ENCODE data around the gene CD300LF.

CD300LF gene

DNA sequence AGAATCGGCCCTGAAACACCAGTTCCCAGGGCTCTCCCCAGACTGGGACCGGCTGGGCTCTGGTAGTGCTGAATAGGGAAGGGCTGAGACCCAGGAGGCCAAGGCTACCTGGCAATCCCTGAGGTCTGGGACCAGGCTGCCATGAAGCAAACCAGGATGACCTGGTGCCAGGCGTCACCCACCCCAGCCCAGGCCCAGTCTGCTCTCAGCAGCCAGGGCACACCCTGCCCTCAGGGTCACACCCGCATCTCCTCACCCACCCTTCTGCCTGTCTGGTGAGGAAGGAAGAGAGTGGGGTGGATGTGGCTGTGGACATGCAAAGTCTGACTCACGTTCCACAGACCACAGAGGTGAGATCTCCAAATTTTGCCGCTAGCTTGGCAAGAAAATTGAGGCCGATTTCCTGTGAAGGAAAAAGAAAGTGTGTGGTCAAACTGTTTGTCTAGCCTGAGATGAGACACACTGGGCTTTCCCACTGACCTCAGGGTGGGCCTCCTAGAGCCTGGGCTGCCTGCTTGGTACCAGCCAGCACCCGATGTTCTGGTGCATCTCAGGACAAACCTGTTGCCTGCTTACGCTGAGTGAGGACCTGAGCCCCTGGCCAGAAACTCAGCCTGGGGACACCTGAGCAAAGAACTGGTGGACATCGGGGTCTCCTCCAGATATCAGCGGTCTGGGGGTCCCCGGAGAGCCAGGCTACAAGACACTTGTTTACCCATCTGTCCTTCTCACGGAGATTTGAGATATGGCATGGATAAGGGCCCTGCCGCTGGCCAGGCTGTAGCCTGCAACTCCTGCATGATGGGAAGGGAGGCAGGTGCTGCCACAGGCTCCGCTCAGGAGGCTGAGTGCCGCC lies 18.0 kb upstream of the CD300LF start:
- H3K36me3 ChIP-seq (ENCODE audit: low read length): no peaks in the 10 kb centered on the region
- H3K9me3 ChIP-seq (ENCODE audit: insufficient read depth, low read length): peaks cover 11% of the 10 kb centered on the region; the same call in 1 of the 2 replicates
- no peaks in the 10 kb centered on the region for H3K9me2 ChIP-seq (replicated peaks; ENCODE audit: insufficient read depth, low read length)
- H3F3A ChIP-seq (ENCODE audit: insufficient read depth): no peaks in the 10 kb centered on the region
- H3K4me3 ChIP-seq (ENCODE audit: insufficient read depth, low read length, poor library complexity, severe bottlenecking): no peak overlapping the region
- no peaks in the 10 kb centered on the region for H4K20me1 ChIP-seq (ENCODE audit: low read depth, low read length)
- H3K79me2 ChIP-seq (ENCODE audit: insufficient read depth, low read length): no peaks in the 10 kb centered on the region
- H3K27me3 ChIP-seq (ENCODE audit: low read length): no peaks in the 10 kb centered on the region
- no peak overlapping the region for H3K4me2 ChIP-seq (ENCODE audit: low read depth, low read length, poor library complexity, severe bottlenecking)
- no peak overlapping the region for H3K9ac ChIP-seq (ENCODE audit: low read length)
- no peak overlapping the region for H3K27ac ChIP-seq (ENCODE audit: low read depth, low read length)
- no peak overlapping the region for H2AFZ ChIP-seq (ENCODE audit: low read depth, low read length, severe bottlenecking)
- TF ChIP-seq EZH2phosphoT487 (conservative IDR thresholded peaks at IDR 0.05; ENCODE audit: low read length): no peak
- TF ChIP-seq, protein P1, sequence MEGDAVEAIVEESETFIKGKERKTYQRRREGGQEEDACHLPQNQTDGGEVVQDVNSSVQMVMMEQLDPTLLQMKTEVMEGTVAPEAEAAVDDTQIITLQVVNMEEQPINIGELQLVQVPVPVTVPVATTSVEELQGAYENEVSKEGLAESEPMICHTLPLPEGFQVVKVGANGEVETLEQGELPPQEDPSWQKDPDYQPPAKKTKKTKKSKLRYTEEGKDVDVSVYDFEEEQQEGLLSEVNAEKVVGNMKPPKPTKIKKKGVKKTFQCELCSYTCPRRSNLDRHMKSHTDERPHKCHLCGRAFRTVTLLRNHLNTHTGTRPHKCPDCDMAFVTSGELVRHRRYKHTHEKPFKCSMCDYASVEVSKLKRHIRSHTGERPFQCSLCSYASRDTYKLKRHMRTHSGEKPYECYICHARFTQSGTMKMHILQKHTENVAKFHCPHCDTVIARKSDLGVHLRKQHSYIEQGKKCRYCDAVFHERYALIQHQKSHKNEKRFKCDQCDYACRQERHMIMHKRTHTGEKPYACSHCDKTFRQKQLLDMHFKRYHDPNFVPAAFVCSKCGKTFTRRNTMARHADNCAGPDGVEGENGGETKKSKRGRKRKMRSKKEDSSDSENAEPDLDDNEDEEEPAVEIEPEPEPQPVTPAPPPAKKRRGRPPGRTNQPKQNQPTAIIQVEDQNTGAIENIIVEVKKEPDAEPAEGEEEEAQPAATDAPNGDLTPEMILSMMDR (IDR thresholded peaks at IDR 0.05; ENCODE audit: insufficient read depth, low read length, poor library complexity, severe bottlenecking): no peak

DNA sequence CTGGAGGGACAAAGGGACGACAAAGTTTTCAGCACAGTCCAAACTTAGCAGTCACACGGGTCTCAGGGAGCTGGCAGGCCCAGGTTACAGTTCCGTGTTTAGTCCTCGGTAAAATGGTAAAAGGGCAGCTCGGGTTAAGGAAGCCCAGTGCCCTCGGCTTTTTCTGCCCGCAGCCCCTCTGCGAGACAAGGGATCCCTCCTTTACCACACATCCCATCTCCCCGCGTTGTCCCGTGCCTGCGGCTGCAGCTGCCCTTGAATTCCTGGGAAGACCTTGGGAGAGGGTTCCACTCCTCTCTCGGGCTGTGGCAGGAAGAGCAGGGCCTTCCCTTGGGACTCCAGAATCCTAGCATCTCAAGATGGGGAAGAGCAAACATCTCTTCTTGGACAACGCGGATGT lies 17.1 kb upstream of the CD300LF start:
- H3K79me2 ChIP-seq (ENCODE audit: insufficient read depth, low read length): no peaks in the 10 kb centered on the region

DNA sequence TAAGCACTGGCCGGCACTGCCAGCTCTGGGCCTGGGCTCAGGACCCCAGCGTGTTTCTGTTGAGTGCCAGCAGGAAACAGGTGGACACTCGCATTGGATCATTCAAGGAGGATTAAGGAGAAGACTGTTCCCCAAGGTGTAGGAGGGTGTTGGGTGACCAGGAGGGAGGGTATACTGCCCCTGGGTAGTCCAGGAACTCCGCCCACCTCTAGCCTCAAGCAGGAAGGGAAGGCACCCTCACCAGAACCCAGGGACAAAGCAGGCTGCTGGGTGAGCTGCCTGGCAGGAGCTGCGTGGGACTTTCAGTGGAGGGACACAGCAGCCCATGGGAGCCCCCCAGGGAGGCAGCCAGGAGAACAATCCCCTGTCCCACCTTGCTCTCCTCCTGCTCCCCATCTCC lies 16.6 kb upstream of the CD300LF start:
- H2AFZ ChIP-seq (ENCODE audit: low read depth, low read length, severe bottlenecking): no peak overlapping the region
- H3K9ac ChIP-seq (ENCODE audit: low read length): no peak overlapping the region
- H4K20me1 ChIP-seq (ENCODE audit: low read depth, low read length): no peaks in the 10 kb centered on the region
- H3K27me3 ChIP-seq (ENCODE audit: low read length): no peaks in the 10 kb centered on the region
- no peaks in the 10 kb centered on the region for H3K9me2 ChIP-seq (replicated peaks; ENCODE audit: insufficient read depth, low read length)
- H3K36me3 ChIP-seq (ENCODE audit: low read length): no peaks in the 10 kb centered on the region
- TF ChIP-seq, protein P1 (IDR thresholded peaks at IDR 0.05; ENCODE audit: insufficient read depth, low read length, poor library complexity, severe bottlenecking): no peak
- TF ChIP-seq EZH2phosphoT487 (conservative IDR thresholded peaks at IDR 0.05; ENCODE audit: low read length): no peak
- no peak overlapping the region for H3K4me3 ChIP-seq (ENCODE audit: insufficient read depth, low read length, poor library complexity, severe bottlenecking)
- no peaks in the 10 kb centered on the region for H3F3A ChIP-seq (ENCODE audit: insufficient read depth)
- H3K79me2 ChIP-seq (ENCODE audit: insufficient read depth, low read length): no peaks in the 10 kb centered on the region
- peaks cover 11% of the 10 kb centered on the region; the same call in 1 of the 2 replicates for H3K9me3 ChIP-seq (ENCODE audit: insufficient read depth, low read length)
- H3K27ac ChIP-seq (ENCODE audit: low read depth, low read length): no peak overlapping the region
- no peak overlapping the region for H3K4me2 ChIP-seq (ENCODE audit: low read depth, low read length, poor library complexity, severe bottlenecking)

More for the DNA sequence above, 17.1 kb upstream of the CD300LF start:
- H3K36me3 ChIP-seq (ENCODE audit: low read length): no peaks in the 10 kb centered on the region
- H3F3A ChIP-seq (ENCODE audit: insufficient read depth): no peaks in the 10 kb centered on the region
- H2AFZ ChIP-seq (ENCODE audit: low read depth, low read length, severe bottlenecking): no peak overlapping the region
- no peak overlapping the region for H3K4me3 ChIP-seq (ENCODE audit: insufficient read depth, low read length, poor library complexity, severe bottlenecking)
- TF ChIP-seq EZH2phosphoT487 (conservative IDR thresholded peaks at IDR 0.05; ENCODE audit: low read length): no peak
- TF ChIP-seq, protein P1 (IDR thresholded peaks at IDR 0.05; ENCODE audit: insufficient read depth, low read length, poor library complexity, severe bottlenecking): no peak
- H3K27me3 ChIP-seq (ENCODE audit: low read length): no peaks in the 10 kb centered on the region
- H3K9ac ChIP-seq (ENCODE audit: low read length): no peak overlapping the region
- H3K9me3 ChIP-seq (ENCODE audit: insufficient read depth, low read length): peaks cover 11% of the 10 kb centered on the region; the same call in 1 of the 2 replicates
- H3K4me2 ChIP-seq (ENCODE audit: low read depth, low read length, poor library complexity, severe bottlenecking): no peak overlapping the region
- no peak overlapping the region for H3K27ac ChIP-seq (ENCODE audit: low read depth, low read length)
- H3K9me2 ChIP-seq (replicated peaks; ENCODE audit: insufficient read depth, low read length): no peaks in the 10 kb centered on the region
- H4K20me1 ChIP-seq (ENCODE audit: low read depth, low read length): no peaks in the 10 kb centered on the region

Measured in SU-DHL-6 (cell line).